ENCODE data around the gene ELOVL1. TPM values are rescaled to one million over a fixed set of nuclear protein-coding genes. Genes with fewer than 3 reads are reported as not detected.

Gene ELOVL1
- total and polyA plus RNA-seq, 10 of the 15 experiments (the other 5 are each of a cell fraction or from before 2014, with no cell fraction given): 58.5 to 139 (median 89.8) TPM

DNA sequence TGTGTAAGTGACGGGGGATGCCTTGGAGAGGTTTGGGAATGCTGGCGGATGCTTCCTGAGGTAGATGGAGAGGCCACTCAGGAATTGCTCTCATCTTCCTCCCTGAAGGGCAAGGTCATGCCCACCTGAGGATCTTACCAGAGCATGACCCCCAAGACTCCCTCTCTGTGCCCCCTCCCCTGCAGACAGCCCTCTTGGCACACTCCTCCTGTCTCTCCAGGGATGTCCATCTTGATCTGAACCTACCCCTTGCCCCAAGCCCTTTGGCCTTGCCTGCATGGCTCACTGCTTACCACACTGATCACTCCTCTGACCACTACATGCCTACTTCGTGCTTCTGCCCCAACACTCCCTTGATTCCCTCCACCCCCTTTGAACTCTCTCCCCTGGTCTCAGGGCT, 48.0 kb downstream of the ELOVL1 start:
- no peak overlapping the region for H2AFZ ChIP-seq (ENCODE audit: control insufficient read depth, low read depth, low read length)
- H3K27ac ChIP-seq (ENCODE audit: control insufficient read depth, insufficient read depth): no peak overlapping the region
- no peaks in the 10 kb centered on the region for H3K79me2 ChIP-seq (ENCODE audit: control insufficient read depth, insufficient read depth, low read length)
- no peak for FAIRE-seq
- intact Hi-C loops (cut with micrococcal nuclease; ENCODE audit: unreplicated experiment) (no loop called here), in situ Hi-C loops (cut with MboI) (no loop called here)
- CTCF ChIA-PET: no interaction called here
- POLR2A ChIA-PET: no interaction called here
- H4K20me1 ChIP-seq (ENCODE audit: control insufficient read depth, insufficient read depth): no peaks in the 10 kb centered on the region
- H3K36me3 ChIP-seq (ENCODE audit: control insufficient read depth in 2 of 2, insufficient read depth in 2 of 2, low read length in 1 of 2): no peaks in the 10 kb centered on the region
- TF ChIP-seq RELA (IDR thresholded peaks at IDR 0.05; ENCODE audit: borderline replicate concordance, partially characterized antibody): no peak
- TF ChIP-seq MYC (IDR thresholded peaks at IDR 0.05; ENCODE audit: insufficient read depth, insufficient read length, insufficient replicate concordance, low read length, severe bottlenecking): no peak
- no peak for TF ChIP-seq NFXL1 (IDR thresholded peaks at IDR 0.05; ENCODE audit: borderline replicate concordance)
- TF ChIP-seq FOS (IDR thresholded peaks at IDR 0.05; ENCODE audit: borderline replicate concordance, extremely low read depth, insufficient read length): no peak
- TF ChIP-seq ZNF622 (IDR thresholded peaks at IDR 0.05): no peak
- TF ChIP-seq SMAD1 (IDR thresholded peaks at IDR 0.05; ENCODE audit: low read depth, partially characterized antibody): no peak
- no peak for TF ChIP-seq MEF2B (IDR thresholded peaks at IDR 0.05; ENCODE audit: partially characterized antibody, poor library complexity, severe bottlenecking)
- TF ChIP-seq HDGF (IDR thresholded peaks at IDR 0.05): no peak
- TF ChIP-seq, protein P1, sequence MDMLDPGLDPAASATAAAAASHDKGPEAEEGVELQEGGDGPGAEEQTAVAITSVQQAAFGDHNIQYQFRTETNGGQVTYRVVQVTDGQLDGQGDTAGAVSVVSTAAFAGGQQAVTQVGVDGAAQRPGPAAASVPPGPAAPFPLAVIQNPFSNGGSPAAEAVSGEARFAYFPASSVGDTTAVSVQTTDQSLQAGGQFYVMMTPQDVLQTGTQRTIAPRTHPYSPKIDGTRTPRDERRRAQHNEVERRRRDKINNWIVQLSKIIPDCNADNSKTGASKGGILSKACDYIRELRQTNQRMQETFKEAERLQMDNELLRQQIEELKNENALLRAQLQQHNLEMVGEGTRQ (IDR thresholded peaks at IDR 0.05; ENCODE audit: borderline replicate concordance, low read depth, low read length): no peak
- no peak for TF ChIP-seq KAT2A (conservative IDR thresholded peaks at IDR 0.05; ENCODE audit: control insufficient read depth, low read depth, low read length)
- TF ChIP-seq CBX3 (IDR thresholded peaks at IDR 0.05; ENCODE audit: borderline replicate concordance, low read depth): no peak
- no peak for TF ChIP-seq CHD4 (IDR thresholded peaks at IDR 0.05)
- TF ChIP-seq, protein P2, sequence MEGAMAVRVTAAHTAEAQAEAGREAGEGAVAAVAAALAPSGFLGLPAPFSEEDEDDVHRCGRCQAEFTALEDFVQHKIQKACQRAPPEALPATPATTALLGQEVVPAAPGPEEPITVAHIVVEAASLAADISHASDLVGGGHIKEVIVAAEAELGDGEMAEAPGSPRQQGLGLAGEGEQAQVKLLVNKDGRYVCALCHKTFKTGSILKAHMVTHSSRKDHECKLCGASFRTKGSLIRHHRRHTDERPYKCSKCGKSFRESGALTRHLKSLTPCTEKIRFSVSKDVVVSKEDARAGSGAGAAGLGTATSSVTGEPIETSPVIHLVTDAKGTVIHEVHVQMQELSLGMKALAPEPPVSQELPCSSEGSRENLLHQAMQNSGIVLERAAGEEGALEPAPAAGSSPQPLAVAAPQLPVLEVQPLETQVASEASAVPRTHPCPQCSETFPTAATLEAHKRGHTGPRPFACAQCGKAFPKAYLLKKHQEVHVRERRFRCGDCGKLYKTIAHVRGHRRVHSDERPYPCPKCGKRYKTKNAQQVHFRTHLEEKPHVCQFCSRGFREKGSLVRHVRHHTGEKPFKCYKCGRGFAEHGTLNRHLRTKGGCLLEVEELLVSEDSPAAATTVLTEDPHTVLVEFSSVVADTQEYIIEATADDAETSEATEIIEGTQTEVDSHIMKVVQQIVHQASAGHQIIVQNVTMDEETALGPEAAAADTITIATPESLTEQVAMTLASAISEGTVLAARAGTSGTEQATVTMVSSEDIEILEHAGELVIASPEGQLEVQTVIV (IDR thresholded peaks at IDR 0.05; ENCODE audit: borderline replicate concordance, partially characterized antibody): no peak
- TF ChIP-seq ASH2L (IDR thresholded peaks at IDR 0.05; ENCODE audit: borderline replicate concordance, low read depth): no peak
- TF ChIP-seq, protein P3, sequence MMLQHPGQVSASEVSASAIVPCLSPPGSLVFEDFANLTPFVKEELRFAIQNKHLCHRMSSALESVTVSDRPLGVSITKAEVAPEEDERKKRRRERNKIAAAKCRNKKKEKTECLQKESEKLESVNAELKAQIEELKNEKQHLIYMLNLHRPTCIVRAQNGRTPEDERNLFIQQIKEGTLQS (IDR thresholded peaks at IDR 0.05; ENCODE audit: borderline replicate concordance, extremely low read depth, low read depth, low read length): no peak
- no peak for TF ChIP-seq YY1 (IDR thresholded peaks at IDR 0.05; ENCODE audit: low read depth, low read length)
- TF ChIP-seq SREBF1 (IDR thresholded peaks at IDR 0.05; ENCODE audit: low read length): no peak
- TF ChIP-seq, protein P4, sequence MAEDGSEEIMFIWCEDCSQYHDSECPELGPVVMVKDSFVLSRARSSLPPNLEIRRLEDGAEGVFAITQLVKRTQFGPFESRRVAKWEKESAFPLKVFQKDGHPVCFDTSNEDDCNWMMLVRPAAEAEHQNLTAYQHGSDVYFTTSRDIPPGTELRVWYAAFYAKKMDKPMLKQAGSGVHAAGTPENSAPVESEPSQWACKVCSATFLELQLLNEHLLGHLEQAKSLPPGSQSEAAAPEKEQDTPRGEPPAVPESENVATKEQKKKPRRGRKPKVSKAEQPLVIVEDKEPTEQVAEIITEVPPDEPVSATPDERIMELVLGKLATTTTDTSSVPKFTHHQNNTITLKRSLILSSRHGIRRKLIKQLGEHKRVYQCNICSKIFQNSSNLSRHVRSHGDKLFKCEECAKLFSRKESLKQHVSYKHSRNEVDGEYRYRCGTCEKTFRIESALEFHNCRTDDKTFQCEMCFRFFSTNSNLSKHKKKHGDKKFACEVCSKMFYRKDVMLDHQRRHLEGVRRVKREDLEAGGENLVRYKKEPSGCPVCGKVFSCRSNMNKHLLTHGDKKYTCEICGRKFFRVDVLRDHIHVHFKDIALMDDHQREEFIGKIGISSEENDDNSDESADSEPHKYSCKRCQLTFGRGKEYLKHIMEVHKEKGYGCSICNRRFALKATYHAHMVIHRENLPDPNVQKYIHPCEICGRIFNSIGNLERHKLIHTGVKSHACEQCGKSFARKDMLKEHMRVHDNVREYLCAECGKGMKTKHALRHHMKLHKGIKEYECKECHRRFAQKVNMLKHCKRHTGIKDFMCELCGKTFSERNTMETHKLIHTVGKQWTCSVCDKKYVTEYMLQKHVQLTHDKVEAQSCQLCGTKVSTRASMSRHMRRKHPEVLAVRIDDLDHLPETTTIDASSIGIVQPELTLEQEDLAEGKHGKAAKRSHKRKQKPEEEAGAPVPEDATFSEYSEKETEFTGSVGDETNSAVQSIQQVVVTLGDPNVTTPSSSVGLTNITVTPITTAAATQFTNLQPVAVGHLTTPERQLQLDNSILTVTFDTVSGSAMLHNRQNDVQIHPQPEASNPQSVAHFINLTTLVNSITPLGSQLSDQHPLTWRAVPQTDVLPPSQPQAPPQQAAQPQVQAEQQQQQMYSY (CRISPR knock-in tag; IDR thresholded peaks at IDR 0.05): no peak
- no peak for TF ChIP-seq JUNB (IDR thresholded peaks at IDR 0.05)
- SMC1A ChIA-PET (ENCODE audit: uncharacterized antibody, unreplicated experiment): interaction anchor here (2.2 kb wide), 1 partner anchor 10 kb away, joined by 11 read pairs; no protein-coding TSS in a partner anchor
- H3K27me3 ChIP-seq (replicated peaks in 1 of 2; ENCODE audit: control insufficient read depth in 2 of 2, insufficient read depth in 2 of 2, low read length in 1 of 2): no peaks in the 10 kb centered on the region
- no peaks in the 10 kb centered on the region for H3K4me1 ChIP-seq (ENCODE audit: control insufficient read depth, insufficient read depth, low read length)
- H3K9me3 ChIP-seq (replicated peaks; ENCODE audit: control insufficient read depth, insufficient read depth, low read length): no peaks in the 10 kb centered on the region; the same call in 2 of the 3 replicates
- H3K9ac ChIP-seq (ENCODE audit: control insufficient read depth, insufficient read depth, low read length): no peak overlapping the region
- H3K4me2 ChIP-seq (ENCODE audit: control insufficient read depth, insufficient read depth): no peak overlapping the region
- no peak for DNase-seq (ENCODE audit: low read depth, low spot score)
- RAD21 ChIA-PET (ENCODE audit: unreplicated experiment): no interaction called here
- ATAC-seq: peak; percentile 44; the same call in 2 of the 3 replicates
- H3K4me3 ChIP-seq: no peak overlapping the region
- WGBS (ENCODE audit: insufficient coverage, insufficient replicate concordance, low lambda C conversion rate, missing lambda C conversion rate): 61% methylated on average over 3 of the region's 3 CpGs
- BruUV-seq (replicated peaks): no TSS peak
